ENCODE results near the gene PCDHA10. TPM values are rescaled to one million over a fixed set of nuclear protein-coding genes. Genes with fewer than 3 reads are reported as not detected.
"Not testable (repeated sequence)": the region's sequence is repeated elsewhere in the genome, so short reads cannot be mapped to it uniquely, and the experiment has no call there.

The PCDHA10 gene
- total RNA-seq, 1 donor from 2014 or later = not detected

- intact Hi-C loops (cut with micrococcal nuclease) = loop anchor here (2.0 to 10.0 kb wide), 5 partner anchors 39 to 584 kb away; partner anchors contain the start of genes PCDHA1, PCDHA3, PCDHB16 and PCDHB9
Measured at GRCh38 chr5:140840978-140841962, 14.4 kb upstream of the PCDHA10 start, which contains the start of gene PCDHA8. PCDHA8 (plus strand) TSS chr5:140841187; CDS start chr5:140841322, 135 bp downstream.

GRCh38 chr5:140842798-140843733, 12.6 kb upstream of the PCDHA10 start:
- intact Hi-C loops (cut with micrococcal nuclease) = loop anchor here (5.0 to 10.0 kb wide), 4 partner anchors 41 to 582 kb away; partner anchors contain the start of genes PCDHA3, PCDHB16, PCDHB9 and PCDHGA11

GRCh38 chr5:140848139-140849102, 7.3 kb upstream of the PCDHA10 start, which contains the start of gene PCDHA9:
PCDHA9 (plus strand) TSS chr5:140848382; CDS start chr5:140848496, 114 bp downstream.
- intact Hi-C loops (cut with micrococcal nuclease) = loop anchor here (10.0 kb wide), 3 partner anchors 336 to 576 kb away; partner anchors contain the start of genes PCDHB16, PCDHB9 and PCDHGA11

- intact Hi-C loops (cut with micrococcal nuclease) = loop anchor here (10.0 kb wide), 3 partner anchors 335 to 575 kb away; partner anchors contain the start of genes PCDHB16, PCDHB9 and PCDHGA11
Measured at GRCh38 chr5:140849831-140850634, 5.7 kb upstream of the PCDHA10 start.

GRCh38 chr5:140857177-140857986, 1.7 kb downstream of the PCDHA10 start:
- intact Hi-C loops (cut with micrococcal nuclease) = no loop called here

GRCh38 chr5:140857987-140858240, 2.2 kb downstream of the PCDHA10 start:
- intact Hi-C loops (cut with micrococcal nuclease) = no loop called here

GRCh38 chr5:140862441-140863295, 7.0 kb downstream of the PCDHA10 start:
- intact Hi-C loops (cut with micrococcal nuclease) = loop anchor here (10.0 kb wide), 1 partner anchor 502 kb away; the partner anchor contains the start of gene PCDHGA5

GRCh38 chr5:140868721-140869554, 13.2 kb downstream of the PCDHA10 start, which contains the start of gene PCDHA11:
PCDHA11 (plus strand) TSS chr5:140868957; CDS start chr5:140869104, 147 bp downstream.
- intact Hi-C loops (cut with micrococcal nuclease) = loop anchor here (10.0 kb wide), 1 partner anchor 496 kb away; the partner anchor contains the start of gene PCDHGA5

GRCh38 chr5:140869555-140869886, 13.8 kb downstream of the PCDHA10 start:
- intact Hi-C loops (cut with micrococcal nuclease) = loop anchor here (10.0 kb wide), 1 partner anchor 495 kb away; the partner anchor contains the start of gene PCDHGA5

GRCh38 chr5:140870221-140871201, 14.8 kb downstream of the PCDHA10 start:
- intact Hi-C loops (cut with micrococcal nuclease) = no loop called here

GRCh38 chr5:140875085-140876065, 19.7 kb downstream of the PCDHA10 start, which contains the start of gene PCDHA12:
PCDHA12 (plus strand) TSS chr5:140875308; CDS start chr5:140875473, 165 bp downstream.
- intact Hi-C loops (cut with micrococcal nuclease) = no loop called here

GRCh38 chr5:140876541-140877261, 21.0 kb downstream of the PCDHA10 start:
- intact Hi-C loops (cut with micrococcal nuclease) = not testable (repeated sequence)

- intact Hi-C loops (cut with micrococcal nuclease) = no loop called here
Measured at GRCh38 chr5:140877262-140877581, 21.5 kb downstream of the PCDHA10 start.
